ENCODE data around the gene INPP4A. TPM values are rescaled to one million over a fixed set of nuclear protein-coding genes. Genes with fewer than 3 reads are reported as not detected.

Gene INPP4A
- total and polyA plus RNA-seq, 2 donors (not counting 3 experiments of a cell fraction or from before 2014, with no cell fraction given), result 14.9 to 28.8 TPM

- FAIRE-seq (no peak), DNase-seq (ENCODE audit: low read depth, low spot score) (peak; percentile 69)
- no peaks in the 10 kb centered on the region for H3K79me2 ChIP-seq (ENCODE audit: control insufficient read depth, insufficient read depth, low read length)
- TF ChIP-seq JUN (IDR thresholded peaks at IDR 0.05; ENCODE audit: borderline replicate concordance, insufficient read depth, insufficient read length, low read depth), result peak; percentile 76
- no peak for TF ChIP-seq FOS (IDR thresholded peaks at IDR 0.05; ENCODE audit: borderline replicate concordance, insufficient read depth, low read length)
- no peak overlapping the region for H3K4me2 ChIP-seq (ENCODE audit: insufficient read depth, low read length)
- H3K4me1 ChIP-seq (ENCODE audit: control insufficient read depth, extremely low read depth, insufficient read depth, low read length), result peaks cover 16% of the 10 kb centered on the region
- no peaks in the 10 kb centered on the region for H3K36me3 ChIP-seq (ENCODE audit: control insufficient read depth in 2 of 2, extremely low read depth in 1 of 2, insufficient read depth in 2 of 2, low read length in 2 of 2)
- H3K27ac ChIP-seq (ENCODE audit: insufficient read depth, low read depth, low read length), result no peak overlapping the region
- no TSS peak for BruUV-seq (replicated peaks)
- H3K9me3 ChIP-seq (replicated peaks; ENCODE audit: control insufficient read depth, insufficient read depth, low read length), result no peaks in the 10 kb centered on the region
- H2AFZ ChIP-seq (ENCODE audit: low read depth, low read length), result no peak overlapping the region
- no peaks in the 10 kb centered on the region for H3K9me1 ChIP-seq (replicated peaks; ENCODE audit: control insufficient read depth, extremely low read depth, insufficient read depth, low read length)
- dilution Hi-C loops (cut with MboI; ENCODE audit: extremely low pct_ligation_motif_present, low sequenced_read_pairs), result no loop called here
- no peak overlapping the region for H3K4me3 ChIP-seq (replicated peaks in 1 of 3; ENCODE audit: insufficient read depth in 1 of 3, low read depth in 1 of 3, low read length in 3 of 3)
- ChIA-PET CTCF (interaction anchor here (1.0 to 3.3 kb wide), 6 partner anchors 12 to 90 kb away, joined by 3 to 16 read pairs (median 4); no protein-coding TSS in a partner anchor), POLR2A (no interaction called here)
- no peaks in the 10 kb centered on the region for H3K27me3 ChIP-seq (ENCODE audit: control insufficient read depth in 2 of 2, insufficient read depth in 2 of 2, low read length in 2 of 2)
- H3K9ac ChIP-seq (replicated peaks; ENCODE audit: extremely low read depth, insufficient read depth, low read length), result no peak overlapping the region
- intact Hi-C loops (cut with micrococcal nuclease), result loop anchor here (2.0 to 5.0 kb wide), 3 partner anchors 58 to 105 kb away; partner anchors contain the start of genes COA5, INPP4A and UNC50
- H4K20me1 ChIP-seq (replicated peaks; ENCODE audit: control insufficient read depth, extremely low read depth, insufficient read depth, low read length), result no peaks in the 10 kb centered on the region
These were observed 58.1 kb downstream of the INPP4A start for GRCh38 chr2:98502556-98503335.

GRCh38 chr2:98503481-98504105 lies 58.9 kb downstream of the INPP4A start:
- no peak for FAIRE-seq
- no peaks in the 10 kb centered on the region for H4K20me1 ChIP-seq (replicated peaks; ENCODE audit: control insufficient read depth, extremely low read depth, insufficient read depth, low read length)
- peaks cover 11% of the 10 kb centered on the region for H3K4me1 ChIP-seq (ENCODE audit: control insufficient read depth, extremely low read depth, insufficient read depth, low read length)
- H2AFZ ChIP-seq (ENCODE audit: low read depth, low read length), result no peak overlapping the region
- DNase-seq (ENCODE audit: low read depth, low spot score), result no peak
- no peaks in the 10 kb centered on the region for H3K9me3 ChIP-seq (replicated peaks; ENCODE audit: control insufficient read depth, insufficient read depth, low read length)
- no peaks in the 10 kb centered on the region for H3K36me3 ChIP-seq (ENCODE audit: control insufficient read depth in 2 of 2, extremely low read depth in 1 of 2, insufficient read depth in 2 of 2, low read length in 2 of 2)
- no peak overlapping the region for H3K9ac ChIP-seq (replicated peaks; ENCODE audit: extremely low read depth, insufficient read depth, low read length)
- no peak overlapping the region for H3K4me3 ChIP-seq (replicated peaks in 1 of 3; ENCODE audit: insufficient read depth in 1 of 3, low read depth in 1 of 3, low read length in 3 of 3)
- no peaks in the 10 kb centered on the region for H3K79me2 ChIP-seq (ENCODE audit: control insufficient read depth, insufficient read depth, low read length)
- intact Hi-C loops (cut with micrococcal nuclease) (loop anchor here (2.0 to 5.0 kb wide), 3 partner anchors 59 to 104 kb away; partner anchors contain the start of genes COA5, INPP4A and UNC50), dilution Hi-C loops (cut with MboI; ENCODE audit: extremely low pct_ligation_motif_present, low sequenced_read_pairs) (no loop called here)
- BruUV-seq (replicated peaks), result no TSS peak
- H3K27me3 ChIP-seq (ENCODE audit: control insufficient read depth in 2 of 2, insufficient read depth in 2 of 2, low read length in 2 of 2), result no peaks in the 10 kb centered on the region
- H3K4me2 ChIP-seq (ENCODE audit: insufficient read depth, low read length), result no peak overlapping the region
- TF ChIP-seq POLR2A (IDR thresholded peaks at IDR 0.05; ENCODE audit: low read depth, low read length), result no peak
- TF ChIP-seq POLR2AphosphoS5 (IDR thresholded peaks at IDR 0.05; ENCODE audit: insufficient read depth, low read depth, low read length), result no peak
- H3K27ac ChIP-seq (ENCODE audit: insufficient read depth, low read depth, low read length), result no peak overlapping the region
- H3K9me1 ChIP-seq (replicated peaks; ENCODE audit: control insufficient read depth, extremely low read depth, insufficient read depth, low read length), result no peaks in the 10 kb centered on the region
- ChIA-PET POLR2A (no interaction called here), CTCF (interaction anchor here (1.2 to 3.6 kb wide), 9 partner anchors 11 to 90 kb away, joined by 3 to 16 read pairs (median 4); no protein-coding TSS in a partner anchor)

Data from endothelial cell of umbilical vein (primary cell).